GM23338 (cell line): ENCODE measurements around the gene REEP1. TPM values are rescaled to one million over a fixed set of nuclear protein-coding genes. Genes with fewer than 3 reads are reported as not detected.

Experiments used
- ATAC-seq: fragments of 200-7000 bp; cut with Tn5 transposase; 3 replicates; pipeline ENCODE4 v1.9.1; 2020
- DNase-seq: peaks from one replicate; pipeline ENCODE4 v3.0.0-alpha.2; 2015; ENCODE audit warnings: low spot score
- H2AFZ ChIP-seq: fragments of 200-600 bp; sonication (generic); 2 replicates; pipeline ENCODE4 v1.8.0; 2016; ENCODE audit warnings: antibody characterized with exemption, mild to moderate bottlenecking, moderate library complexity
- H3F3A ChIP-seq: fragments of 200-600 bp; sonication (generic); replicated peaks from 2 replicates; pipeline ENCODE4 v1.8.0; 2017; ENCODE audit warnings: antibody characterized with exemption, mixed run types, low read depth
- H3K27ac ChIP-seq: fragments of 200-600 bp; sonication (generic); 2 replicates; pipeline ENCODE4 v1.6.1; 2016; ENCODE audit warnings: low read depth
- H3K27me3 ChIP-seq: fragments of 200-600 bp; sonication (generic); 2 replicates; pipeline ENCODE4 v1.8.0; 2016; ENCODE audit warnings: mild to moderate bottlenecking, mixed run types, moderate library complexity; ENCODE audit not compliant: insufficient read depth
- H3K36me3 ChIP-seq: fragments of 200-600 bp; sonication (generic); 2 replicates; pipeline ENCODE4 v1.8.0; 2016; ENCODE audit warnings: mild to moderate bottlenecking; ENCODE audit not compliant: insufficient read depth
- H3K4me1 ChIP-seq: fragments of 200-600 bp; sonication (generic); 2 replicates; pipeline ENCODE4 v1.8.0; 2016; ENCODE audit warnings: mild to moderate bottlenecking, moderate library complexity; ENCODE audit not compliant: insufficient read depth
- H3K4me2 ChIP-seq: fragments of 200-600 bp; sonication (generic); 2 replicates; pipeline ENCODE4 v1.7.1; 2017; ENCODE audit warnings: mixed run types
- H3K4me3 ChIP-seq: fragments of 200-600 bp; sonication (generic); 2 replicates; pipeline ENCODE4 v1.6.1; 2016; ENCODE audit warnings: mixed run types
- H3K79me2 ChIP-seq: fragments of 200-600 bp; sonication (generic); replicated peaks from 2 replicates; pipeline ENCODE4 v1.8.0; 2017; ENCODE audit warnings: mild to moderate bottlenecking; ENCODE audit not compliant: insufficient read depth
- H3K9me2 ChIP-seq: fragments of 200-600 bp; sonication (generic); 2 replicates; pipeline ENCODE4 v1.8.0; 2017; ENCODE audit not compliant: insufficient read depth
- H4K20me1 ChIP-seq: fragments of 200-600 bp; sonication (generic); replicated peaks from 2 replicates; pipeline ENCODE4 v1.8.0; 2017; ENCODE audit warnings: mild to moderate bottlenecking; ENCODE audit not compliant: insufficient read depth
- H3K27ac Mint-ChIP-seq: 2 replicates; pipeline ENCODE4 v1.8.0; 2020; ENCODE audit warnings: inconsistent platforms, mild to moderate bottlenecking, moderate library complexity, mixed read lengths
- H3K27me3 Mint-ChIP-seq: 3 replicates; pipeline ENCODE4 v1.8.0; 2022; ENCODE audit warnings: low read depth, mild to moderate bottlenecking, moderate library complexity, mixed read lengths, inconsistent platforms; ENCODE audit not compliant: insufficient read depth, poor library complexity
- H3K36me3 Mint-ChIP-seq: 3 replicates; pipeline ENCODE4 v1.8.0; 2021; ENCODE audit warnings: low read depth, mild to moderate bottlenecking, inconsistent platforms, moderate library complexity, mixed read lengths
- H3K4me1 Mint-ChIP-seq: 3 replicates; pipeline ENCODE4 v1.8.0; 2020; ENCODE audit warnings: mild to moderate bottlenecking, inconsistent platforms, mixed read lengths
- H3K4me3 Mint-ChIP-seq: 3 replicates; pipeline ENCODE4 v1.8.0; 2021; ENCODE audit warnings: moderate library complexity, mild to moderate bottlenecking, inconsistent platforms, mixed read lengths
- H3K9me3 Mint-ChIP-seq: 3 replicates; pipeline ENCODE4 v1.8.0; 2020; ENCODE audit warnings: moderate library complexity, mild to moderate bottlenecking, inconsistent platforms, mixed read lengths
- CREB1 ChIP-seq: fragments of 250-450 bp; sonication (Bioruptor Pico); IDR thresholded peaks from 2 replicates; pipeline ENCODE4 v1.5.0; 2020; ENCODE audit warnings: low read depth, mild to moderate bottlenecking, moderate library complexity
- CTCF ChIP-seq, 2 experiments: fragments of 200-600 bp in 1 of 2; sonication (generic) in 1 of 2; conservative IDR thresholded peaks; 2 replicates each; pipeline versions ENCODE4 v1.5.1 to v1.6.1; 2016 to 2017; ENCODE audit warnings: antibody characterized with exemption in 2 of 2, low read depth in 2 of 2, mild to moderate bottlenecking in 2 of 2, moderate library complexity in 1 of 2
- EZH2 ChIP-seq: fragments of 200-600 bp; sonication (generic); IDR thresholded peaks from one replicate; pipeline ENCODE4 v1.8.0; 2017; ENCODE audit warnings: antibody characterized with exemption, mild to moderate bottlenecking, low read depth; ENCODE audit not compliant: unreplicated experiment
- EZH2phosphoT487 ChIP-seq: fragments of 200-600 bp; sonication (generic); IDR thresholded peaks from one replicate; pipeline ENCODE4 v1.8.1; 2018; ENCODE audit warnings: antibody characterized with exemption; ENCODE audit not compliant: unreplicated experiment
- JUNB ChIP-seq: IDR thresholded peaks from one replicate; pipeline ENCODE4 v1.6.1; 2016; ENCODE audit warnings: antibody characterized with exemption; ENCODE audit not compliant: unreplicated experiment
- NANOG ChIP-seq: IDR thresholded peaks from 2 replicates; pipeline ENCODE4 v1.6.1; 2016; ENCODE audit warnings: antibody characterized with exemption, borderline replicate concordance
- POLR2AphosphoS5 ChIP-seq: IDR thresholded peaks from 2 replicates; pipeline ENCODE4 v1.6.1; 2016; ENCODE audit warnings: antibody characterized with exemption, low read depth
- STAT1 ChIP-seq: IDR thresholded peaks from one replicate; pipeline ENCODE4 v1.6.1; 2016; ENCODE audit warnings: antibody characterized with exemption; ENCODE audit not compliant: unreplicated experiment
- ZNF114 ChIP-seq: fragments of 250-450 bp; sonication (Bioruptor Pico); IDR thresholded peaks from 2 replicates; pipeline ENCODE4 v1.5.0; 2020; ENCODE audit warnings: mild to moderate bottlenecking, moderate library complexity
- ZNF331 ChIP-seq: fragments of 250-450 bp; sonication (Bioruptor Pico); IDR thresholded peaks from 2 replicates; pipeline ENCODE4 v1.5.0; 2020; ENCODE audit warnings: low read depth, mild to moderate bottlenecking, moderate library complexity
- polyA plus RNA-seq: library from polyadenylated mRNA; unstranded; fragments of >200 nt; fragmentation: Nextera tagmentation; extraction: Ambion mirVana; gene quantifications from 2 replicates; pipeline ENCODE4 v1.2.1, GENCODE V29; 2016
- total RNA-seq: library from RNA; depleted of rRNA; stranded (reverse); fragments of >200 nt; shearing (Covaris generic); gene quantifications from 2 replicates; pipeline ENCODE4 v1.2.3, GENCODE V29; 2014
- TF ChIP-seq, protein P1 (sequence below): fragments of 250-450 bp; sonication (Bioruptor Pico); IDR thresholded peaks from 2 replicates; pipeline ENCODE4 v1.5.0; 2020; ENCODE audit warnings: mild to moderate bottlenecking, moderate library complexity
- TF ChIP-seq, protein P2 (sequence below): IDR thresholded peaks from one replicate; pipeline ENCODE4 v1.6.1; 2018; ENCODE audit warnings: antibody characterized with exemption; ENCODE audit not compliant: unreplicated experiment
- TF ChIP-seq, protein P3 (sequence below): IDR thresholded peaks from 2 replicates; pipeline ENCODE4 v1.6.1; 2016; ENCODE audit warnings: antibody characterized with exemption

REEP1 gene
- total and polyA plus RNA-seq, 2 experiments from 2014 or later: 1.6 to 1.8 TPM

DNA sequence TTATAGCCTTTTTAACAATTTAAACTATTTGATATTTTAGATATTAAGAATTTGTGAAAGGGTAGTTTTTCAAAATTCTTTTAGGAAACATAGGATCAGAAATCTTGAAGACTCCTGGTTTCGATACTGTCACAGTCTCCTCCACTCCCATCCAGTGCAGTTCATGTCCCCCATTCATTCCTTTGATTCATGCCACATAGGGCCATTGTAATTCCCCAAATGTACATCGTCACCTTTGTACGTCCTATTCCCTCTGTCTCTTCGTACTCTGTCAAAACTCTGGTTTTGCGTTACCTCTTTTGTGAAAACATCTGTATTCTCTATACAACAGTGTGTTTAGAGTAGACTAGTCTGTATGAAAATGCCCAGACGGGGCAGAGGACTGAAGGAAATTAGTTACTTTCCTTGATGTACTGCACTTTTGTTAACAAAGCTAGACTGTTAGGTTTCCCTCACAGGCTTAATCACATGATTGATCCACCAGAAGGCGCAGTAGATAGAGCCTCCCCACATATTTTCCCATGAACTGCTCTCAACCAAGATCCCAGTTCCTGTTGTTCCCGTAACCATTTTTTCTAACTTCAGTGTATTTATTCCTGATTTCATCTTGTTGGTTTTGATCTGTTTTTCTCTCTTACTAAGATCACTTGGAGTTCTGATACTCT lies 135.6 kb downstream of the REEP1 start:
- ATAC-seq (peak; percentile 46), DNase-seq (peak; percentile 41)
- H3F3A ChIP-seq: no peaks in the 10 kb centered on the region
- H4K20me1 ChIP-seq: peaks cover 8% of the 10 kb centered on the region
- H2AFZ ChIP-seq: no peak overlapping the region
- Mint-ChIP-seq H3K9me3 (peaks cover 3% of the 10 kb centered on the region; the same call in 1 of the 3 replicates), H3K36me3 (peaks cover 10% of the 10 kb centered on the region), H3K27me3 (no peaks in the 10 kb centered on the region), H3K4me1 (peaks cover 25% of the 10 kb centered on the region), H3K4me3 (peak overlapping the region; percentile 20), H3K27ac (peak overlapping the region; percentile 19)
- H3K4me3 ChIP-seq: peak overlapping the region; percentile 28; the same call in 1 of the 2 replicates
- peaks cover 58% of the 10 kb centered on the region for H3K79me2 ChIP-seq
- H3K4me1 ChIP-seq: peaks cover 17% of the 10 kb centered on the region
- H3K9me2 ChIP-seq: no peaks in the 10 kb centered on the region
- peak overlapping the region; percentile 37 for H3K4me2 ChIP-seq
- TF ChIP-seq, protein P1, sequence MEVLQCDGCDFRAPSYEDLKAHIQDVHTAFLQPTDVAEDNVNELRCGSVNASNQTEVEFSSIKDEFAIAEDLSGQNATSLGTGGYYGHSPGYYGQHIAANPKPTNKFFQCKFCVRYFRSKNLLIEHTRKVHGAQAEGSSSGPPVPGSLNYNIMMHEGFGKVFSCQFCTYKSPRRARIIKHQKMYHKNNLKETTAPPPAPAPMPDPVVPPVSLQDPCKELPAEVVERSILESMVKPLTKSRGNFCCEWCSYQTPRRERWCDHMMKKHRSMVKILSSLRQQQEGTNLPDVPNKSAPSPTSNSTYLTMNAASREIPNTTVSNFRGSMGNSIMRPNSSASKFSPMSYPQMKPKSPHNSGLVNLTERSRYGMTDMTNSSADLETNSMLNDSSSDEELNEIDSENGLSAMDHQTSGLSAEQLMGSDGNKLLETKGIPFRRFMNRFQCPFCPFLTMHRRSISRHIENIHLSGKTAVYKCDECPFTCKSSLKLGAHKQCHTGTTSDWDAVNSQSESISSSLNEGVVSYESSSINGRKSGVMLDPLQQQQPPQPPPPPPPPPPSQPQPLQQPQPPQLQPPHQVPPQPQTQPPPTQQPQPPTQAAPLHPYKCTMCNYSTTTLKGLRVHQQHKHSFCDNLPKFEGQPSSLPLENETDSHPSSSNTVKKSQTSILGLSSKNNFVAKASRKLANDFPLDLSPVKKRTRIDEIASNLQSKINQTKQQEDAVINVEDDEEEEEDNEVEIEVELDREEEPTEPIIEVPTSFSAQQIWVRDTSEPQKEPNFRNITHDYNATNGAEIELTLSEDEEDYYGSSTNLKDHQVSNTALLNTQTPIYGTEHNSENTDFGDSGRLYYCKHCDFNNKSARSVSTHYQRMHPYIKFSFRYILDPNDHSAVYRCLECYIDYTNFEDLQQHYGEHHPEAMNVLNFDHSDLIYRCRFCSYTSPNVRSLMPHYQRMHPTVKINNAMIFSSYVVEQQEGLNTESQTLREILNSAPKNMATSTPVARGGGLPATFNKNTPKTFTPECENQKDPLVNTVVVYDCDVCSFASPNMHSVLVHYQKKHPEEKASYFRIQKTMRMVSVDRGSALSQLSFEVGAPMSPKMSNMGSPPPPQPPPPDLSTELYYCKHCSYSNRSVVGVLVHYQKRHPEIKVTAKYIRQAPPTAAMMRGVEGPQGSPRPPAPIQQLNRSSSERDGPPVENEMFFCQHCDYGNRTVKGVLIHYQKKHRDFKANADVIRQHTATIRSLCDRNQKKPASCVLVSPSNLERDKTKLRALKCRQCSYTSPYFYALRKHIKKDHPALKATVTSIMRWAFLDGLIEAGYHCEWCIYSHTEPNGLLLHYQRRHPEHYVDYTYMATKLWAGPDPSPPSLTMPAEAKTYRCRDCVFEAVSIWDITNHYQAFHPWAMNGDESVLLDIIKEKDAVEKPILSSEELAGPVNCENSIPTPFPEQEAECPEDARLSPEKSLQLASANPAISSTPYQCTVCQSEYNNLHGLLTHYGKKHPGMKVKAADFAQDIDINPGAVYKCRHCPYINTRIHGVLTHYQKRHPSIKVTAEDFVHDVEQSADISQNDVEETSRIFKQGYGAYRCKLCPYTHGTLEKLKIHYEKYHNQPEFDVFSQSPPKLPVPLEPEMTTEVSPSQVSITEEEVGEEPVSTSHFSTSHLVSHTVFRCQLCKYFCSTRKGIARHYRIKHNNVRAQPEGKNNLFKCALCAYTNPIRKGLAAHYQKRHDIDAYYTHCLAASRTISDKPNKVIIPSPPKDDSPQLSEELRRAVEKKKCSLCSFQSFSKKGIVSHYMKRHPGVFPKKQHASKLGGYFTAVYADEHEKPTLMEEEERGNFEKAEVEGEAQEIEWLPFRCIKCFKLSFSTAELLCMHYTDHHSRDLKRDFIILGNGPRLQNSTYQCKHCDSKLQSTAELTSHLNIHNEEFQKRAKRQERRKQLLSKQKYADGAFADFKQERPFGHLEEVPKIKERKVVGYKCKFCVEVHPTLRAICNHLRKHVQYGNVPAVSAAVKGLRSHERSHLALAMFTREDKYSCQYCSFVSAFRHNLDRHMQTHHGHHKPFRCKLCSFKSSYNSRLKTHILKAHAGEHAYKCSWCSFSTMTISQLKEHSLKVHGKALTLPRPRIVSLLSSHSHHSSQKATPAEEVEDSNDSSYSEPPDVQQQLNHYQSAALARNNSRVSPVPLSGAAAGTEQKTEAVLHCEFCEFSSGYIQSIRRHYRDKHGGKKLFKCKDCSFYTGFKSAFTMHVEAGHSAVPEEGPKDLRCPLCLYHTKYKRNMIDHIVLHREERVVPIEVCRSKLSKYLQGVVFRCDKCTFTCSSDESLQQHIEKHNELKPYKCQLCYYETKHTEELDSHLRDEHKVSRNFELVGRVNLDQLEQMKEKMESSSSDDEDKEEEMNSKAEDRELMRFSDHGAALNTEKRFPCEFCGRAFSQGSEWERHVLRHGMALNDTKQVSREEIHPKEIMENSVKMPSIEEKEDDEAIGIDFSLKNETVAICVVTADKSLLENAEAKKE (CRISPR knock-in tag): no peak
- TF ChIP-seq NANOG (no peak), EZH2phosphoT487 (no peak), CTCF (conservative IDR thresholded peaks at IDR 0.05; ENCODE audit: low read depth in 2 of 2) (no peak), CREB1 (CRISPR knock-in tag) (no peak), STAT1 (no peak), ZNF114 (CRISPR knock-in tag) (no peak), JUNB (no peak), ZNF331 (CRISPR knock-in tag) (no peak), EZH2 (no peak), POLR2AphosphoS5 (no peak)
- TF ChIP-seq, protein P2, sequence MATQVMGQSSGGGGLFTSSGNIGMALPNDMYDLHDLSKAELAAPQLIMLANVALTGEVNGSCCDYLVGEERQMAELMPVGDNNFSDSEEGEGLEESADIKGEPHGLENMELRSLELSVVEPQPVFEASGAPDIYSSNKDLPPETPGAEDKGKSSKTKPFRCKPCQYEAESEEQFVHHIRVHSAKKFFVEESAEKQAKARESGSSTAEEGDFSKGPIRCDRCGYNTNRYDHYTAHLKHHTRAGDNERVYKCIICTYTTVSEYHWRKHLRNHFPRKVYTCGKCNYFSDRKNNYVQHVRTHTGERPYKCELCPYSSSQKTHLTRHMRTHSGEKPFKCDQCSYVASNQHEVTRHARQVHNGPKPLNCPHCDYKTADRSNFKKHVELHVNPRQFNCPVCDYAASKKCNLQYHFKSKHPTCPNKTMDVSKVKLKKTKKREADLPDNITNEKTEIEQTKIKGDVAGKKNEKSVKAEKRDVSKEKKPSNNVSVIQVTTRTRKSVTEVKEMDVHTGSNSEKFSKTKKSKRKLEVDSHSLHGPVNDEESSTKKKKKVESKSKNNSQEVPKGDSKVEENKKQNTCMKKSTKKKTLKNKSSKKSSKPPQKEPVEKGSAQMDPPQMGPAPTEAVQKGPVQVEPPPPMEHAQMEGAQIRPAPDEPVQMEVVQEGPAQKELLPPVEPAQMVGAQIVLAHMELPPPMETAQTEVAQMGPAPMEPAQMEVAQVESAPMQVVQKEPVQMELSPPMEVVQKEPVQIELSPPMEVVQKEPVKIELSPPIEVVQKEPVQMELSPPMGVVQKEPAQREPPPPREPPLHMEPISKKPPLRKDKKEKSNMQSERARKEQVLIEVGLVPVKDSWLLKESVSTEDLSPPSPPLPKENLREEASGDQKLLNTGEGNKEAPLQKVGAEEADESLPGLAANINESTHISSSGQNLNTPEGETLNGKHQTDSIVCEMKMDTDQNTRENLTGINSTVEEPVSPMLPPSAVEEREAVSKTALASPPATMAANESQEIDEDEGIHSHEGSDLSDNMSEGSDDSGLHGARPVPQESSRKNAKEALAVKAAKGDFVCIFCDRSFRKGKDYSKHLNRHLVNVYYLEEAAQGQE: no peak
- TF ChIP-seq, protein P3, sequence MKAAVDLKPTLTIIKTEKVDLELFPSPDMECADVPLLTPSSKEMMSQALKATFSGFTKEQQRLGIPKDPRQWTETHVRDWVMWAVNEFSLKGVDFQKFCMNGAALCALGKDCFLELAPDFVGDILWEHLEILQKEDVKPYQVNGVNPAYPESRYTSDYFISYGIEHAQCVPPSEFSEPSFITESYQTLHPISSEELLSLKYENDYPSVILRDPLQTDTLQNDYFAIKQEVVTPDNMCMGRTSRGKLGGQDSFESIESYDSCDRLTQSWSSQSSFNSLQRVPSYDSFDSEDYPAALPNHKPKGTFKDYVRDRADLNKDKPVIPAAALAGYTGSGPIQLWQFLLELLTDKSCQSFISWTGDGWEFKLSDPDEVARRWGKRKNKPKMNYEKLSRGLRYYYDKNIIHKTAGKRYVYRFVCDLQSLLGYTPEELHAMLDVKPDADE: no peak
- no peaks in the 10 kb centered on the region for H3K27me3 ChIP-seq
- no peak overlapping the region for H3K27ac ChIP-seq
- H3K36me3 ChIP-seq: no peaks in the 10 kb centered on the region; the same call in 1 of the 2 replicates
